ENCODE results near the gene NSD2.

NSD2 gene

GRCh38 chr4:1873291-1873690 lies 2.1 kb downstream of the NSD2 start:
- Histone ChIP-seq H3K27ac (ENCODE audit: low read length, poor library complexity, severe bottlenecking) (no peak overlapping the region), H2AFZ (ENCODE audit: low read depth, low read length) (no peak overlapping the region), H3K79me1 (replicated peaks; ENCODE audit: low read length, poor library complexity, severe bottlenecking) (no peaks in the 10 kb centered on the region), H3K9ac (ENCODE audit: low read length) (peak overlapping the region; percentile 83), H3K4me2 (ENCODE audit: low read length, poor library complexity, severe bottlenecking) (no peak overlapping the region), H3K4ac (ENCODE audit: low read depth in 1 of 2, low read length in 2 of 2) (no peak overlapping the region), H3K23ac (ENCODE audit: low read length in 2 of 2) (no peak overlapping the region), H2AK5ac (ENCODE audit: low read length, severe bottlenecking) (peak overlapping the region; percentile 49), H2BK15ac (ENCODE audit: low read depth, poor library complexity, severe bottlenecking) (no peak overlapping the region), H3K36me3 (ENCODE audit: control insufficient read depth in 1 of 2, insufficient read depth in 2 of 2, low read depth in 1 of 2, low read length in 2 of 2) (no peaks in the 10 kb centered on the region), H3K14ac (ENCODE audit: low read length in 2 of 2) (no peak overlapping the region), H3K18ac (ENCODE audit: low read depth in 1 of 2, low read length in 2 of 2) (no peak overlapping the region), H3K4me1 (ENCODE audit: control insufficient read depth, insufficient read depth, low read depth, low read length) (peaks cover 11% of the 10 kb centered on the region), H3K9me3 (ENCODE audit: control insufficient read depth, low read length) (no peaks in the 10 kb centered on the region), H2BK120ac (ENCODE audit: low read depth, low read length) (no peak overlapping the region), H3K27me3 (ENCODE audit: control insufficient read depth in 1 of 2, insufficient read depth in 1 of 2, low read length in 2 of 2) (no peaks in the 10 kb centered on the region), H2BK5ac (ENCODE audit: low read depth, low read length, poor library complexity, severe bottlenecking) (no peak overlapping the region), H3K4me3 (ENCODE audit: insufficient read depth in 1 of 2, low read depth in 1 of 2, low read length in 2 of 2) (peak overlapping the region in 1 of 2 experiments; percentile 78), H4K91ac (ENCODE audit: low read length) (no peak overlapping the region), H2BK12ac (ENCODE audit: low read length in 2 of 2) (no peak overlapping the region), H4K8ac (ENCODE audit: low read length) (no peak overlapping the region)
- 92% methylated on average over 2 of the region's 4 CpGs for WGBS
- no peak for DNase-seq

GRCh38 chr4:1873776-1874175 lies 2.6 kb downstream of the NSD2 start:
- H2BK120ac ChIP-seq (ENCODE audit: low read depth, low read length) = no peak overlapping the region
- H3K27me3 ChIP-seq (ENCODE audit: control insufficient read depth in 1 of 2, insufficient read depth in 1 of 2, low read length in 2 of 2) = no peaks in the 10 kb centered on the region
- H3K4ac ChIP-seq (ENCODE audit: low read depth in 1 of 2, low read length in 2 of 2) = no peak overlapping the region
- peaks cover 15% of the 10 kb centered on the region for H3K4me1 ChIP-seq (ENCODE audit: control insufficient read depth, insufficient read depth, low read depth, low read length)
- H3K18ac ChIP-seq (ENCODE audit: low read depth in 1 of 2, low read length in 2 of 2) = no peak overlapping the region
- H3K36me3 ChIP-seq (ENCODE audit: control insufficient read depth in 1 of 2, insufficient read depth in 2 of 2, low read depth in 1 of 2, low read length in 2 of 2) = peaks cover 0 to 2% of the 10 kb centered on the region in 2 experiments
- no peak overlapping the region for H4K8ac ChIP-seq (ENCODE audit: low read length)
- no peak overlapping the region for H2AK5ac ChIP-seq (ENCODE audit: low read length, severe bottlenecking)
- H3K9me3 ChIP-seq (ENCODE audit: control insufficient read depth, low read length) = no peaks in the 10 kb centered on the region
- peak overlapping the region; percentile 4 for H3K27ac ChIP-seq (ENCODE audit: low read length, poor library complexity, severe bottlenecking)
- peak overlapping the region; percentile 83 for H3K9ac ChIP-seq (ENCODE audit: low read length)
- H2BK12ac ChIP-seq (ENCODE audit: low read length in 2 of 2) = no peak overlapping the region
- H3K79me1 ChIP-seq (replicated peaks; ENCODE audit: low read length, poor library complexity, severe bottlenecking) = no peaks in the 10 kb centered on the region
- no peak overlapping the region for H3K14ac ChIP-seq (ENCODE audit: low read length in 2 of 2)
- no peak overlapping the region for H2BK15ac ChIP-seq (ENCODE audit: low read depth, poor library complexity, severe bottlenecking)
- no peak overlapping the region for H3K4me3 ChIP-seq (ENCODE audit: insufficient read depth in 1 of 2, low read depth in 1 of 2, low read length in 2 of 2)
- H3K4me2 ChIP-seq (ENCODE audit: low read length, poor library complexity, severe bottlenecking) = no peak overlapping the region
- H2AFZ ChIP-seq (ENCODE audit: low read depth, low read length) = no peak overlapping the region
- WGBS = 74% methylated on average over 3 of the region's 3 CpGs
- H4K91ac ChIP-seq (ENCODE audit: low read length) = no peak overlapping the region
- no peak overlapping the region for H3K23ac ChIP-seq (ENCODE audit: low read length in 2 of 2)
- no peak overlapping the region for H2BK5ac ChIP-seq (ENCODE audit: low read depth, low read length, poor library complexity, severe bottlenecking)
- DNase-seq = no peak

- no peaks in the 10 kb centered on the region for H3K9me3 ChIP-seq (ENCODE audit: control insufficient read depth, low read length)
- H2BK12ac ChIP-seq (ENCODE audit: low read length in 2 of 2) = no peak overlapping the region
- H3K18ac ChIP-seq (ENCODE audit: low read depth in 1 of 2, low read length in 2 of 2) = no peak overlapping the region
- no peak for DNase-seq
- H2BK120ac ChIP-seq (ENCODE audit: low read depth, low read length) = no peak overlapping the region
- H3K27ac ChIP-seq (ENCODE audit: low read length, poor library complexity, severe bottlenecking) = no peak overlapping the region
- no peak overlapping the region for H3K23ac ChIP-seq (ENCODE audit: low read length in 2 of 2)
- H4K91ac ChIP-seq (ENCODE audit: low read length) = no peak overlapping the region
- no peaks in the 10 kb centered on the region for H3K79me1 ChIP-seq (replicated peaks; ENCODE audit: low read length, poor library complexity, severe bottlenecking)
- H3K4me2 ChIP-seq (ENCODE audit: low read length, poor library complexity, severe bottlenecking) = no peak overlapping the region
- H2AFZ ChIP-seq (ENCODE audit: low read depth, low read length) = no peak overlapping the region
- no peak overlapping the region for H4K8ac ChIP-seq (ENCODE audit: low read length)
- H3K4me3 ChIP-seq (ENCODE audit: insufficient read depth in 1 of 2, low read depth in 1 of 2, low read length in 2 of 2) = no peak overlapping the region
- H2AK5ac ChIP-seq (ENCODE audit: low read length, severe bottlenecking) = peak overlapping the region; percentile 6
- H3K9ac ChIP-seq (ENCODE audit: low read length) = no peak overlapping the region
- peaks cover 16% of the 10 kb centered on the region for H3K4me1 ChIP-seq (ENCODE audit: control insufficient read depth, insufficient read depth, low read depth, low read length)
- H2BK15ac ChIP-seq (ENCODE audit: low read depth, poor library complexity, severe bottlenecking) = no peak overlapping the region
- H3K27me3 ChIP-seq (ENCODE audit: control insufficient read depth in 1 of 2, insufficient read depth in 1 of 2, low read length in 2 of 2) = no peaks in the 10 kb centered on the region
- H3K4ac ChIP-seq (ENCODE audit: low read depth in 1 of 2, low read length in 2 of 2) = no peak overlapping the region
- H2BK5ac ChIP-seq (ENCODE audit: low read depth, low read length, poor library complexity, severe bottlenecking) = no peak overlapping the region
- no peak overlapping the region for H3K14ac ChIP-seq (ENCODE audit: low read length in 2 of 2)
- WGBS = 93% methylated on average over 3 of the region's 3 CpGs
- H3K36me3 ChIP-seq (ENCODE audit: control insufficient read depth in 1 of 2, insufficient read depth in 2 of 2, low read depth in 1 of 2, low read length in 2 of 2) = peaks cover 0 to 2% of the 10 kb centered on the region in 2 experiments
Measured at GRCh38 chr4:1874201-1874600, 3.0 kb downstream of the NSD2 start.

GRCh38 chr4:1879485-1879884 lies 8.3 kb downstream of the NSD2 start:
- Histone ChIP-seq H3K4me1 (ENCODE audit: control insufficient read depth, insufficient read depth, low read depth, low read length) (peaks cover 15% of the 10 kb centered on the region), H3K4me2 (ENCODE audit: low read length, poor library complexity, severe bottlenecking) (no peak overlapping the region), H2BK120ac (ENCODE audit: low read depth, low read length) (no peak overlapping the region), H4K91ac (ENCODE audit: low read length) (peak overlapping the region; percentile 40), H3K4ac (ENCODE audit: low read depth in 1 of 2, low read length in 2 of 2) (peak overlapping the region; percentile 20 to 54), H3K23ac (ENCODE audit: low read length in 2 of 2) (no peak overlapping the region), H3K36me3 (ENCODE audit: control insufficient read depth in 1 of 2, insufficient read depth in 2 of 2, low read depth in 1 of 2, low read length in 2 of 2) (peaks cover 0 to 8% of the 10 kb centered on the region in 2 experiments), H3K9ac (ENCODE audit: low read length) (peak overlapping the region; percentile 10), H4K8ac (ENCODE audit: low read length) (peak overlapping the region; percentile 64), H3K79me1 (replicated peaks; ENCODE audit: low read length, poor library complexity, severe bottlenecking) (no peaks in the 10 kb centered on the region), H3K27ac (ENCODE audit: low read length, poor library complexity, severe bottlenecking) (no peak overlapping the region), H2BK15ac (ENCODE audit: low read depth, poor library complexity, severe bottlenecking) (no peak overlapping the region), H3K14ac (ENCODE audit: low read length in 2 of 2) (no peak overlapping the region), H3K4me3 (ENCODE audit: insufficient read depth in 1 of 2, low read depth in 1 of 2, low read length in 2 of 2) (no peak overlapping the region), H2AK5ac (ENCODE audit: low read length, severe bottlenecking) (peak overlapping the region; percentile 63), H2BK12ac (ENCODE audit: low read length in 2 of 2) (peak overlapping the region in 1 of 2 experiments; percentile 42), H2BK5ac (ENCODE audit: low read depth, low read length, poor library complexity, severe bottlenecking) (no peak overlapping the region), H3K27me3 (ENCODE audit: control insufficient read depth in 1 of 2, insufficient read depth in 1 of 2, low read length in 2 of 2) (no peaks in the 10 kb centered on the region), H3K9me3 (ENCODE audit: control insufficient read depth, low read length) (no peaks in the 10 kb centered on the region), H3K18ac (ENCODE audit: low read depth in 1 of 2, low read length in 2 of 2) (peak overlapping the region in 1 of 2 experiments; percentile 11), H2AFZ (ENCODE audit: low read depth, low read length) (no peak overlapping the region)
- 93% methylated on average over 4 of the region's 4 CpGs for WGBS
- peak; percentile 52 for DNase-seq
